DMS53 (cell line): ENCODE results near the gene ADAM19.

Experiments used
- DNase-seq: peaks from one replicate; lab custom pipeline; 2025; lab: John Stamatoyannopoulos, UW

ADAM19 gene

DNA sequence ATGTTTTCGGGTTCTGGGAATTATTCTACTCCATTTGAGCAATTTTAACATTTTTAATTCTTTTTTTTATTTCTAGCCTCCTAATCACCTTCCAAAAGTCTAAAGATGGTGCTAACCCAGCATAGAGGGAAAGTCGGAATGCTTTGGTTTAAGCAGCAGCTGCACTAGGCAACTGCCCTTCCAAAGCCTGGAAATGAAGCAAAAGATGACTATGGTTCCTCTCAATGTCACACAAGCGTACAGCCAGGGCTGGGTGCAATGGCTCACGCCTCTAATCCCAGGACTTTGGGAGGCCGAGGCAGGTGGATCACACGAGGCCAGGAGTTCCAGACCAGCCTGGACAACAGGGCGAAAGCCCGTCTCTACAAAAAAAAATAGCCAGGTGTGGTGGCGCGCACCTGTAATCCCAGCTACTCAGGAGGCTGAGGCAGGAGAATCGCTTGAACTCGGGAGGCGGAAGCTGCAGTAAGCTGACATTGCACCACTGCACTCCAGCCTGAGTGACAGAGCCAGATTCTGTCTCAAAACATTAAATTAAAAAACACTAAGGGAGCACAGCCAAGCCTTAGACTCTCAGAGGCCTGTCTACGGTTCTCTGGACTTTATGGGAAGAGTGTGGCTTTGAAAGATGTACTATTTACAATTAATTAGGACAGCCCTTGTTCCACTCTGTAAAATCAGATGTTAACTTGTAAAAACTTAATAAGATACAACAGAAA, 33.1 kb downstream of the ADAM19 start:
- no peak for DNase-seq

DNA sequence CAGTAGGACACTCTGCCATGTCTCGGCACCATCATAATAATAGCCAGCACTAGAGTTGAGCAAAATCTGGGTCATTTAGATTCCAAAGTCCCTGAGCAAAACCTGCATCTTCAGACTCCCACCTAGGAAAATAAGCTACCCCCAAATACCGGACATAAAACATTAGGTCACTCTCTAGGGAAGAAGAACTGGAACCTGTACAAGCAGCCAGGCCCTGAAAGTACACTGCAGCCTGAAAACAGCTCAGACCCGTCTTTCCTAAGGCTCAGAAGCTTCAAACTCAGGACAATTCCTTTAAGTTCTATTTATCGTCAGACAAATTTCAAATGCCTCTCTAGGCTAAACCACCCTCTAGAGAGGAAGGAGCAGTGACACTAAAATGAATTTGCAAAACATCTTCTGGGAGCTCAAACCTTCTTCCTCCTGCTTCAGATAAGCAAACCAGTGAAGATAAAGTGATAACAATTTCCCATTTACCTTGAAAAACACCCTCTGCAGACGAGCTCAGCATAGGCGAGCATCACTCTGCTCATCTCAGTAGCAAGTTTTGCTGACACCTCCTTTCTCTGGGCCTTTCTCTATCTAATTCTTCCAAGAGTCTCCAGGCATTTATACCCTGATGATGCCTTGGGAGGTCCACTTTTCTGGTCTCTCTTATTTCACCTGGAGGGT, 34.0 kb downstream of the ADAM19 start:
- no peak for DNase-seq

DNA sequence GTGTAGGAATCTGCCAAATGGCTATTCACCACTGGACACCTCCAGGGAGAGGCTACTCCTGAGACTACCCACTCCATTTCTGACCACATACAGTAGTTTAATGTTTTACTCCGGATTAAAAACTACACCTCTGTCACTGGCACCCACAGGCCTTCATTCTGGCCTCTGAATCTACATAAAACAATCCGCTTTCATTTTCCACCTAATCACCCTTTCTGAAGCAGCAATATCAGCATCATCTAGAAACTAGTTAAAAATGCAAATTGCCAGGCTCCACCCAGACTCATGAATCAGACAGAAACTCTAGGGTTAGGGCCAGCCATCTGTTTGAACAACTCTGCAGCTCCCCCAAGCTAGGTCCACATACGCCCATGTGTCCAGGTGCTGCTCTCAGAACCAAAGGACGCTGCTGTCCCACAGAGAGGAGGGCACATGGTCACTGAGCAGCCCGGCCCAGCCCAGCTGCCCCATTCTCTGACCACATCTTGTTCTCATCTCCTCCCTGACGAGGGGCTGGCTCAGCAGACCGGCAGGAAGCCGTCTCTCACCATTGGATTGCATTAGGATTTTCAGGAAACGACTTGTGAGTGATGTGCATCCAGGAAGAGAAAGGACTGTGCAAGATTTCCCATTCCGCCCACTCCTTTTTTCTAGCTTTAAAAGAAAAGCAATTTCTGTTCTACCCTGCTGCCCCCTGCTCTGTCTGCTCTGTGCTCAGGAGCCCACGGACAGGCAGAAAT, 34.7 kb downstream of the ADAM19 start:
- no peak for DNase-seq

DNA sequence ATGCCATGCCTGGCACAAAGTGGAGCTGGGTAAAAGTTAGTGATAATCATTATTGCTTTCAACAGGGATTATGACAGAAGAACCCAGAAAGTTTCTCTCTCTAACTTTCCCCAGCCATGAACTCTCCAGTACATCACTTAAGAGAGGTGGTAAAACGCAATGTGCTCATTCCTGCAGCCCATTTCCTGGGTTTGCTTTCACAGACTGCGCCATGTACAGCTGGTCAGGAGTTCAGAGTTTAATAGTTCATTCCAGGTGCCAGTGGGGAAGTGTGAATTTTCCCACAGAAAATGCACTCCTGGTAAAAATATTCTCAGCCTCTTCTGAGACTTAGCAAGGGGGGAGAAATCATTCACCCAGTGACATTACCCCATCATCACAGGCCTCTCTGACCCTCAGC, 35.5 kb downstream of the ADAM19 start:
- DNase-seq: no peak

DNA sequence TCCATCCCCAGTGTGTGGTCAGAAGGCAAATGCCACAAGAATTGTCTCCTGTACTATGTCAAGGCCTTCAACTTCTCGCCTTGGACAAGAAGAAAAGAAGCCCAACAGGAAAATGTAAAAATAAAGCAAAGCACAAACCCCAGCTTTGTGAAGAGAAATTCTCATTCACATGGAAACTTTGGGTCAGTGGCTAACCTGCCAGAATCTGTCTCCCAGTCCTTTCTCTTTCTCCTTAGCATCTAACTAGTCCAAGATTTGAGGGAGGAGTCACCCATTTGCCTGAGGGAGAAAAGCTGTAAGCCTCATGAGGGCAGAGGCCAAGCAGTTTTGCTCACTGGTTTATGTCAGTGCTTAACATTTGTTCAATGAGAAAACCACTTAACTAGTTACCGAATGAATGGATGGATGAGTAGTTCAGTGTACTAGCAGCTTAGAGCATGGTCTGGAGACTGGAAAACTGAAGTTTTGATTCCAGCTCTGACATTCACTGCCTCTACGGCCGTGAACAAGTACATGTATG, 36.0 kb downstream of the ADAM19 start:
- no peak for DNase-seq

DNA sequence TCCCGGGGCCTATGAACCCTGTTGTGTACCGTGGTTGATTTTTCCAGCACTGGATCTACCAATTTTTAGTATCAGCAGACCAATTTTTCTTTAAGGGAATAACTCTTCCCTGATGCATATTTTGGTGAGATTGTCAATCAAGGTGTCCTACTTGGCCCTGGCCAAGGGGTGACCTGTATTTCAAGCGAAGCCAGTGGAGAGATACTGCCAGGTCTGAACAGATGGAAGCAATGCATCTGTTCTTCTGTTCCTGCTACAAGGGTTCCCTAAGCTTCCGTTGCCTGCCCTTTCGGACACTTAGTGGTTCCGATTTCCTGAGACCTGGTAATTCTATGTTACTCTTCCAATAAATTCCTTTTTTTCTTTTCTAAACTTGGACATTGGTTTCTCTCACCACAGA, 37.3 kb downstream of the ADAM19 start:
- no peak for DNase-seq

DNA sequence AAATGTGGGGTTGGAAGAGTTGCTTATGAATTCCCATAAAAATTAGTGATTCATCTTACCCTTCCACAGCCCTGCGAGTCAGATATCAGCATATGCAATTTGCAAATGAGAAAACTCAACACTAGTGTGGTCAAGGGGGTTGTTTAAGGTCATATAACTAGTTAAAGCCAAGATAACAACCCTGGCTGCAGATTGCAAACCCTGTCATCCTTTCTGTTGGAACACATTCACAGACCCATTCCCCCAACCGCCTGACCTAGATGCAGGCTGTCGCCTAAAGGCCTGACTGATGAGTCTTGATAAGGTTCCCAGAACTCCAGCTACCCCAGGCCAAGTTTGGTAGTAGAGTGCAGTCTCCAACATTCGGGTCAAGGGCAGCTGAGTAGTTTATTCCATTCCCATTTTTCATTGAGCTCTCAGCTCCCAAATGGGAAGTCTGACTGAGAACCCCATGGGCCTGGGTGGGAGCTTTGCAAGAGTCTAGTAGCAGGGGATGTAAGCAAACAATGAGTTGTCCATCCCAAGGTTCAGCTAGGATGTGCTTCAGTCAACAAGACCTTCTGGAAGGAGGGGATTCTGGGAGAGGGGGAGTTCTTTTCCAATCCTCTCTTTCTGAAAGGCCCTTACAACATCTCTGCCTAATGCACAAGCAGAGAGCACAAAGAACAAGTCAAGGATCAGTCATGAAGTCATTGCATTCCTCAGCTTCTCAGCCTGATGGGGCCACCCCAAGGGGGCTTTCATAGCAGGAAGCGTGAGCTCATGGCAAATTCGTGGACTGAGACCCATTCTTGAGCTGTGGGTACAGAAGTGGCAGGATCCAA, 40.3 kb downstream of the ADAM19 start:
- no peak for DNase-seq

DNA sequence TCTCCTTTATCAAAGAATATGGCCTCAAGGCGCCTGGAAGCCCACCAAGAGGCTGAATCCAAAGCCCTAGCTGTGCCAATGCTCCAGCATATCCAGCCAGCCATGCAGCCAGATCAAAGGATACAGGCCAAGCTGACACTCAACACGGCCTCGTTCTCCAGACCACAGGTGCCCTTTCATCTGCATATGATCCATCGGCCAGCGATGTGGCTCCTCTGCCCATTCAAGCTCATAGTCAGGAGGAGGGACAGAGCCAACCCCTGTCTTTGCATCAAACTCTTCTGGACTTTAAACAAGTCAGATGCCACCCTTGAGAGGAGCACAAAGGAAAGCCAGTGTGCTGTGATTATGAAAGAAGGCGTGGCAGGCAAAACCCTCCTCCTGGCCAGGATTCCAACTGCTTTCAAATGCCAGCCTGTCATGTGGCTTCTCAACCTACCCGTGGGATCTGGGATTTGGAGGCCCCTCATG, 42.5 kb downstream of the ADAM19 start:
- no peak for DNase-seq

DNA sequence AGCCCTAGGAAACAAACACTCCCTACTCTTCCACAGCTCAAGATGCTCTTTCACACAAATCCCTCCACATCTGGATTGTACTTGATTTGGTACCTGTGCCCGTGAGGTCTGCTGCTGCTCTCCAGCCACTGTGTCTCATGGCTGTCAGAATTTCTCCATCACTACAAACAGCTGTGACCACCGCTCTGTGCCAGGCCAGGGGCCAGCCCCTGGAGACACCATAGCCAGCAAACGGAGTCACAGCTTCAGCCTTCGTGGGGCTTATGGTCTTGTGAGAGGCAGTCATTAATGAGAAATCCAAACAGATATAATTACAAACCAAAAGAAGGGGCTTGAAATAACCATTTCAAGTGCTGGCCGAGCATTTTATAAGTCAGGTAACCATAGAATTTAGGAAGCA, 43.6 kb downstream of the ADAM19 start:
- no peak for DNase-seq

DNA sequence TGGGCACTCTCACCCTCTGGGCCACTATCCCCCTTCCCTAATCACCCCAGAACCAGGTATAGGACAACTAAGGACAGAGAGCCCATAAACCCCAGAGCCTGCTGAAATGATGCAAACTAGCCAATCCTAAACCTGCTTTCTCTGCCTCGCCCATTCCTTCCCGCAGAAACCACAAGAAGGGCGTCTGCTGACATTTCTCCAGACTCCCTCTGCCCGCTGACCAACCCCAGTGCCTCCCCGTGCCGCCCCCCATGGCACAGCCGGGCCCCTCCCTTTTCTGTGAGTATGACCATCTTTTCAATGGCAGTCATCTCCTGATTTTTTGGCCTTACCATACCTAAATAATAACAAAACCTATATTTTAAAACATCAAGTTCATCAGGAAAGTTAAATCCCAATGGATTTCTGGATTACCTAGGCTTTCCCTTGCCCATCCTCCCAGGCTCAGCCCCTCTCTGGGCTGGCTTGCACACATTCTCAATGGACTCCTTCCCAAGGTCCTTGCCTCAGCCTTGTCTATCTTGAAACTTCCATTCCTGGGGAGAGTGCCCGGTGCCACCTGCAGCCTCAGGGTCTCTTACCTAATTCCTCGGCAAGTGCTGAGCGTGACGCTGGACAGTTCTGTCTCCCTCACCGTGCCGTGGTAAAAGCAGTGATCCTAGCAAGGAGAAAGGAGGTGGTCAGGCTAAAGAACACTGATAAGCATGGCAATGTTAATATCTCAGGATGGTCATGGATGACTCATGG, 45.2 kb downstream of the ADAM19 start:
- no peak for DNase-seq

DNA sequence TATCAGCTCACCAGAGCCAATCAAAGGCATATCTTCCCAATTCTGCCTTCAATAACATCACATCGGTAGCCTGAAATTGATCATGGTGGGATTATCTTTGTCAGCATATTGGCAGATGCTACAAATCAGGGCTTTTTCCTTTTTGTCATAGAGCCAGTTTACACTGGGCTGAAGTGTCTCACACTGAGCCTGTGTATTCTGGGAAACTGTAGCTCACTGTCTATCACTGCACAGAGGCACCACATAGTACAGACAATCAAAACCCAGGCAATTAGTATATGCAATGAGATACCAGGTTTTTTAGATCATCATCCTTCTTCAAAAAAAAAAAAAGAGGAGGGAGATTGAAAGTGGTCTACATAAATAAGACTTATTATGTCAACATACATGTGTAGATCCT, 46.6 kb downstream of the ADAM19 start:
- no peak for DNase-seq

DNA sequence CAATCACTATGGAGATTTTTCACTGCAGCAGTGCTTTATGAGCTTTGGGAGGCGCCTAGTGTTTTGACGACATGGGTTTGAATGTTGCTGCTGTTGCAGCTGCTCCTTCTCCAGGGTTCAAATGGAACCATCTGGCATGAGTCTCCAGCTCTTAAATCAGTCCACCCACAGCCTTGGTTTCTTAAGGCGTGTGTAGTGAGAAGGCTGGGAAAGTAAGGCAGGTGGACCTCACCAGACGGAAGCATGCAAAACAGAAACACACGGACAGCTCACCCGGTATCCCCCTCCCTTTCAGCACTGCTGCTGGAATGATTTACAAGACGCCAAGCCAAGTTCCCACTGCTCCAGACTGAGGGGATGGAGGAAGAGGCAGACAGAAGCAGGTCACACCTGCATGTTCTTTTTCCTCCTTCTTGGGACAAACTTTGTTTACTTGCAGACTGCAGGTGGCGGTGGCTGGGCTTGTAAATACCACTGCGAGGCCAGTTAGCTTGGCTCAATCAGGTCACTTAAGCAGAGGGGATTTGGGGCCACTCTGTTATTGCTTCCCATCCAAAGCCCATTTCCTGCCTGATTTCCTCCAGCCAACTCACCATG, 47.4 kb downstream of the ADAM19 start:
- no peak for DNase-seq

DNA sequence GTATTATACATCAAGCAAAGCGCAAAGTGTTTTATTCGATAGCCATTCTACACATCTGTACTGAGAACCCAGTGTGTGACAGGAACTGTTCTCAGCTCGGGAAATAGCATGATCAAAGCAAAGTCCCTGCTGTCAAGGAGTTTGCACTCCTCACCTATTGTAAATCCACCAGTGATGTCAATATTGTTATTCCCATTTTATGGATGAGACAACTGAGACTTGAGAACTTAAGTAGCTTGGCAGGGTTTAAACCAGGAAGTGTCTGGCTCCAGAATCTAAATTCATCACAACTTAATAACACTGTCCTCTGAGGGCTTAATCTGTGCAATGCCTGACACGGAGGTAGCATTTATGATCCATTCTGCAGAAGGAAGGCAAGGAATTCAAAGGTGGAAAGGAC, 50.7 kb downstream of the ADAM19 start:
- no peak for DNase-seq

DNA sequence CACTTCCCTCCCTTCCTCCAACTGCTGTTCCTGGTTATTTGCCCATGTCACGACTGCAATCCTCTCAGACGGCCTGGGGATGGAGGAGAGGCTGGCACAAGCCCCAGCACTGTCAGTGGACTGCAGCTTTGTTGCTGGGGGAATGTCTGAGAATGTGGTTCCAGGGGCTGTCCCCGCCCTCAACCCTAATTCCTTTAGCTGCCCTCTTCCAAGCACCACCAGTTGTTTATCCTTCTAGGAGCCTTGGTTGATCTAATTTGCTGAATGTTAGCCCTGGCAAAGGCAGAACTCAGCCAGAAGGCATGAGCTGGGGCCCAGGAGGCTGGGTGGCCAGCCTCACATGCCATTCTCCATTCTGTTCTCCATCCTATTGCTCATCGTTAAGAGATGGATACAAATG, 51.6 kb downstream of the ADAM19 start:
- no peak for DNase-seq

DNA sequence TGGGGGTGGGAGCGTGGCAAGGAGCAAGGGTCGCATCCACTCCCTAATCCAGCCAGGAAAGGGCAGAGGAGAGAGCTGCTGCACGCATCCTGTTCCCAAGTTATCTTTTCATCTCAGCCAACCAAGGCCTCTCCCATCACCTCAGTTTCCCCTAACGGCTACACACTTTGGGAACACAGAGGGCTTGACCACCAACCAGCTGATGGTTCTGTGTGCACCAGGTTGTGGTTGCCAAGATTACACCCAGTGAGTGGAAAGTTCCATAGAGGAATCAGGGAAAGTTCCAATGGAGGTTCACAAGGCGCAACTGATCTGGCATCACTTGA, 53.9 kb downstream of the ADAM19 start:
- no peak for DNase-seq

DNA sequence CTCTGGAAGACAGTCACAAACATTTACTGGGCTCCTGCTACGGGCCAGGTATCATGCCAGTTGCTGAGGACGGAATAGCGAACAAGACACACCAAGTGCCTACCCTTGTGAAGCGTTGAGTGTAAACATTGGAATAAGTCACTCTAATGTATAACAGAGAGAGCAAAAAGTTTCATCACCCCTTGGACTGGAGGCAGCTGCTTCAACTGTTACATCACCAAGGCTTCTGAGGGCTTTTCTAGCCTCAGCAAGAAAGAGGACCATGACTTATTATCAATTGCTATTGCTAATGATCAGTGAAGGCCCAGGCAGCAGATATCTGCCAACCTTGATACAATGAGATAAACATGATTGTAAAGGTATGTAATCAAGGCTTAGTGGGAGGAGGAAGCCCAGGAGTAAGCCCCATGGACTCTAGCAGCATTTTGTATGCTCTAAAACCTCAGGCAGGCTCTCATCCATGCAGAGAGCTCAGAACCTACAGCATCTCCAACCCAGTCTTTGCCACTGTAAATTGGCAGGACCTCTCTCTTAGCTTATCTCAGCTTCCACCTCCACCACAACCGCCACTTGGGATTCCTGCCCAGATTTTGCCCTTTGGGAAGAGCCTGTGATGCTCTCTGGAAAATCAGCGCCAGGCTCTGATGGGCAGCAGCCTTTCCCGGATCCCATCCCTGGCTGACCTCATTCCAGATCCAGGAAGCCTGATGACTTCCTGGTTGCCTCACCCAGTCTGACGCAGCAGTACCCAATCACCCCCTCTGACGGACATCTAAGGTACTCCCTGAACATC, 54.5 kb downstream of the ADAM19 start:
- no peak for DNase-seq

DNA sequence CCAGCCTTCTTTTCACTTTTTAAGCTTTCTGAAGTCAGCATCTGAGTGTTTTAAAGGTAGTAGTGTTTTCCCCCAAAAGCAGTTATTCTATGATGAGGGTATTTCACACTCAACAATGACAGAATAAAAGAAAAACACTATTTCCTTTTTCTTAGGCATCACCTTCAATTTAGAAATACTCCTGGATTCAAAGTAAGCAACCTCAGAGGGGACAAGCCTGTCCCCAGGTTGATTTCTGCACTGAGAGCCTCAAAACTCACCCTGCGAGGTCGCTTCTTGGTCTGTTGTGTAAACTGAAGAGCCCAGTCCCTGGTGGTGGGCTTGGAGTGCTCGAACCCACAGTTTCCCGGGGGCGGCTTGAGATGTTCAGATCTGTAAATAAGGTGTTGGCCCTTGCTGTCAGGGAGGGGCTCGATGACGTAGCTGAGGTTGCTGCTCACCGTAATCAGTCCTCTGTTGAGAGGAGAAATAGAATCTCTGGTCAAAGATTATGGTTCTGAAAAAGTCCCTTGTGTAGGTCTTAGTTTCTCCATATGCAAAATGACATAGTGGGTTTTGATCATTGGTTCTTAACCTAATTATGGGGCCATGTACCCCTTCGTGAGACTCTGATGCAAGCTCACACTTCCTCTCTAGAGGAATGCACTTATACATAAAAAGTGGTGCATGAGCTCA, 55.9 kb downstream of the ADAM19 start:
- no peak for DNase-seq

DNA sequence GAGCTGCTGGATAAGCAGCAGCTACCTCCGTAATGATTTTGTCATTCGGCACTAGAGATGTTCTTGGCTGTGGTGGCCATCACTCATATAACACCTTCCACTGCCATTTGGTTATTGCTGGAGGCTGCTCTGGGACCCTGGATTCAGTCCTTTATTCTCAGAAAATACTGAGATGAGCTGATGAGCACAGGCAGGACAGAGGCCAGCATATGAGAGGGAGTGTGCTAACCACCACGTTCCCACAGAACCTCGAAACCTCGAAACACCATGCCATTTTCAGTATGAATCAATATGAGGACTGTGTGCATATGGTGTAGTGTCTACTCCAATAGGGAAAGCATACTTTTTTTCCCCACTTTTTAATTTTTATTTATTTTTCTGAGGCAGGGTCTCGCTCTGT, 56.6 kb downstream of the ADAM19 start:
- no peak for DNase-seq

DNA sequence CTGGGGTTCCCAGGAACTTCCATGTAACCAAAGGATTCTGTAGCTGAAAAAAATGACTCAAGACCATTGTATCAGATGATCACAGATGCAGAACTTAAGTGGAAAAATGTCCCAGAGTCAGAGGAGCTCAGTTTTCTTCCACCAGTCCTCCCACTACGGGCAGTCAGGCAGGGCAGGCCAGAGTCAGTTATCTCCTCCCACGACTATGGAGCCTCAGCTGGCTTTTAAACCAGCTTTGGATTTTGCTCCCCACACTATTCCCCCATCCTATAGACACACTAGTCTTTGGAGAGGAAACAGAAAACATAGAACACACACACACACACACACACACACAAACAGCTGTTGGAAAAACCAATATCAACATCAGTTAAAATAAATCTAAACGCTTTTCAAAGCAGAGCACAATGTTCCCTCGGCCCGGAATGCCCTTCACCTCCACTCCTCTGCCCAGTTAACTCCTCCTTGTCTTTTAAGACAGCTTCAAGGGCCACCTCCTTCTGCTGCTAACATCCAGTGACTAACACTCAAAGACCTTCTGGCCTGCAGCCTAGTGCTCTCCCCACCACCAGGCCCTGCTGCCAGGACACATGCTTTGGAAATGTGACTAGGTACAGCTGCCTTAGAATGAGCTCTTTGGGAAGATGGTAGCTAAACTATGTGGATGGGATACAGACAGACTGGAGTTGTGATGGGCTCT, 58.8 kb downstream of the ADAM19 start:
- no peak for DNase-seq
